Transverse colon (tissue), 4 donors: ENCODE results near the gene SELPLG.

Experiments used
- POLR2A ChIP-seq: fragments of 450-650 bp; IDR thresholded peaks from one replicate; pipeline ENCODE4 v1.6.1; 2016; ENCODE audit warnings: antibody characterized with exemption, mild to moderate bottlenecking, moderate library complexity
- POLR2AphosphoS5 ChIP-seq, 3 donors: sonication (generic); formaldehyde crosslinking; IDR thresholded peaks; one replicate each; pipeline ENCODE4 v1.6.1; 2016; ENCODE audit warnings: antibody characterized with exemption in 3 of 3
- TF ChIP-seq, protein P1 (sequence below), 5 experiments: fragments of 200-600 bp in 3 of 5; fragments of 450-650 bp in 2 of 5; sonication (generic) in 3 of 5; IDR thresholded peaks; 1 replicate in 2 of 5; 2 replicates in 3 of 5; pipeline ENCODE4 v1.5.1; 2016 to 2017; ENCODE audit warnings: antibody characterized with exemption in 5 of 5, inconsistent platforms in 3 of 5, mild to moderate bottlenecking in 2 of 5, moderate library complexity in 1 of 5

DNA sequence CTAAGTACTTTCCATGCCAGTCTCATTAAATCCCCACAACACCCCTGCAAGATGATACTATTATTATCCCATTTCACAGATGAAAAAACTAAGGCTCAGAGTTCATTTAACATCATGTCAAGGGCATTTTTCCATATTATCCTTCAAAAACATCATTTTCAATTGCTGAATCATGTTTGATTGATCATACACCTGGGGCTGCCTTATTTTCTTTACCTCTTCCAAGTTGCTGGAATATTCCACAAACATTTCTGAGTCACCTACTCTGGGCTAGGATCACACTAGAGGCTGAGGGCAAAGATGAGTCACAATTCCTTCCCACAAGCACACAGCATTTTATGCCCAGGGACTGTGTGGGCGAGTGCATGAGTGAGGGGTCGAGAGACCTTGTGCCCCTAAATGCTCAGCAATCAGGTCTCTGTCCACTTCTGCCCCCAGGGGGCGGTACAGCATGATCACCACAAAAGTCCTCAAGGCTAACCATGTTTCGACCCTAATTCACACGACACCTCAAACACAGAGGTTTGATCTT, 21.7 kb downstream of the SELPLG start:
- TF ChIP-seq POLR2A (no peak), POLR2AphosphoS5 (IDR thresholded peaks at IDR 0.05) (no peak)
- TF ChIP-seq, protein P1, sequence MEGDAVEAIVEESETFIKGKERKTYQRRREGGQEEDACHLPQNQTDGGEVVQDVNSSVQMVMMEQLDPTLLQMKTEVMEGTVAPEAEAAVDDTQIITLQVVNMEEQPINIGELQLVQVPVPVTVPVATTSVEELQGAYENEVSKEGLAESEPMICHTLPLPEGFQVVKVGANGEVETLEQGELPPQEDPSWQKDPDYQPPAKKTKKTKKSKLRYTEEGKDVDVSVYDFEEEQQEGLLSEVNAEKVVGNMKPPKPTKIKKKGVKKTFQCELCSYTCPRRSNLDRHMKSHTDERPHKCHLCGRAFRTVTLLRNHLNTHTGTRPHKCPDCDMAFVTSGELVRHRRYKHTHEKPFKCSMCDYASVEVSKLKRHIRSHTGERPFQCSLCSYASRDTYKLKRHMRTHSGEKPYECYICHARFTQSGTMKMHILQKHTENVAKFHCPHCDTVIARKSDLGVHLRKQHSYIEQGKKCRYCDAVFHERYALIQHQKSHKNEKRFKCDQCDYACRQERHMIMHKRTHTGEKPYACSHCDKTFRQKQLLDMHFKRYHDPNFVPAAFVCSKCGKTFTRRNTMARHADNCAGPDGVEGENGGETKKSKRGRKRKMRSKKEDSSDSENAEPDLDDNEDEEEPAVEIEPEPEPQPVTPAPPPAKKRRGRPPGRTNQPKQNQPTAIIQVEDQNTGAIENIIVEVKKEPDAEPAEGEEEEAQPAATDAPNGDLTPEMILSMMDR (IDR thresholded peaks at IDR 0.05), result peak; percentile 22 to 33 (median 32)
